GM19035 (cell line): Measurements from ENCODE around the gene DYNC1H1.

ENCODE experiments used
- ATAC-seq: cut with Tn5 transposase; IDR thresholded peaks from one replicate; pipeline ENCODE4 v1.9.1; 2021; ENCODE audit not compliant: unreplicated experiment

DYNC1H1 gene

DNA sequence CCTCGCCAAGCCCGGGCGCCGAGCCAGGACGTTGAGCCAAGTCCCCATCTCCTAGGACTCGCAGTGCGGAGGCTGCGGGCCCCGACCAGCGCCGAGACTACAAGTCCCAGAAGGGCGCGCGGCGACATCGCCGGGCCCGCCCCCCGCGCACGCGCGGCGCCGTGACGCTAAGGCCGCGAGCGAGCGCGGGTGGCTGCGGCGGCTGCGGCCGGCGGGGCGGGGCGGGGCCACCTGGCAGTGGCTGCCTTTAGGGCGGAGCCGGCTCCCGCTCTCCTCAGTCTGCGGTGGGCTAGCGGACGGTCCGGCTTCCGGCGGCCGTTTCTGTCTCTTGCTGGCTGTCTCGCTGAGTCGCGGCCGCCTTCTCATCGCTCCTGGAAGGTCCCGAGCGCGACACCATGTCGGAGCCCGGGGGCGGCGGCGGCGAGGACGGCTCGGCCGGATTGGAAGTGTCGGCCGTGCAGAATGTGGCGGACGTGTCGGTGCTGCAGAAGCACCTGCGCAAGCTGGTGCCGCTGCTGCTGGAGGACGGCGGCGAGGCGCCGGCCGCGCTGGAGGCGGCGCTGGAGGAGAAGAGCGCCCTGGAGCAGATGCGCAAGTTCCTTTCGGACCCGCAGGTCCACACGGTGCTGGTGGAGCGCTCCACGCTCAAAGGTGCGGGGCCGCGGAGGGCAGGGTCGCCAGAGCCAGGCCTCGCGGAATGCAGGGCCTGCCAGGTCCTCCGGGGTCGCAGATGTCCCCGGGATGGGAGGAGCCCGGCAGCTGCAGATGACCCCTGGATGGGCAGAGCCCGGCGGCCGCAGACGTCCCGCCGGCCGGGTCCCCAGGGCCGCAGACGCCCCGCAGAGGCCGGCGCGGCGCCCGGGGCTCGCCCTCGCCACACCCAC, at the start of gene DYNC1H1:
Gene DYNC1H1, plus strand, starts transcription at position 277 of the 884 bp plus-strand sequence. Its CDS starts 119 bp downstream, at position 396.
- peak; percentile 79 for ATAC-seq

DNA sequence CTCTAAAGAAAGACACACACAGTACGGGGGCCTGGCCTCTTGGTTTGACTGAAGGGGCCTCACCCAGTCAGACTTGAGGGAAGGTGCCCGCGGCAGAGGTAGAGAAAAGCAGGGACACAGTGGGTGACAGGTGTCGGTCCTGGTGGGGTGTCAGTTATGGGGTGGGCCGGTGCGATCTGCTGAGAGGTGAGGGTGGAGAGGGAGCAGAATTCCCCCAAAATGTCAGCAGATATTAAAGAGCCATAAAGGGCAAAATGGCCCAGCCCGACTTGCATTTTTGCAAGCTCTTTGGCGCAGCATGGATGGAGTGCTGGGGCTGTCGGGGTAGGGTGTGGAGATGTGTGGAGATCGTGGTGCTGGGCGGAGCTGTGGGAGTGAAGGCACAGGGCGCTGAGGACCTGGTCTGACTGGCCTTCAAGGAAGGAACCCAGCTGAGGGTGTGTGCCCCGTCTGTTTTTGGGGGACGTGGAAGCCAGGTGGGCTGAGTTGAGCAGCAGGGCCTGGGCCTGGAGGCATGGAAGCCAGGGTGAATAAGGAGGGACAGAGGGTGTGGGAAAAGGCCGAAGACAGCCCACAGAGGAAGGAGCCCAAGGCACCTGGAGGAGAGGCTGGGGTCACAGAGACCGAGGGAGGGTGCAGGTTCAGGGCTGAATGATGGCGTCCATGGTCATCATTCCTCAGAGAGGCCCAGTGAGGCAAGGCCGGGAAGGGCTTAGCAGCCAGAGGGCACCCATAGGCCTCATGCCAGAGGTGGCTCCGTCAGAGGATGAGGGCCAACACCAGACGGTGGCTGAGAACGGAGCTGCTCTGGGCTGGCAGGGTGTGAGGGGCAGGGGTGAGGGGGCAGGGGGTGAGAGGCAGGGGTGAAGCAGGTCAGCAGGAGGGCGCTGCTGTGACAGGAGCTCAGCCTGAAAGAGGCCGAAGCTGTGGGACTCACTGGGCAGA, 48.2 kb upstream of the DYNC1H1 start:
- ATAC-seq = no peak

DNA sequence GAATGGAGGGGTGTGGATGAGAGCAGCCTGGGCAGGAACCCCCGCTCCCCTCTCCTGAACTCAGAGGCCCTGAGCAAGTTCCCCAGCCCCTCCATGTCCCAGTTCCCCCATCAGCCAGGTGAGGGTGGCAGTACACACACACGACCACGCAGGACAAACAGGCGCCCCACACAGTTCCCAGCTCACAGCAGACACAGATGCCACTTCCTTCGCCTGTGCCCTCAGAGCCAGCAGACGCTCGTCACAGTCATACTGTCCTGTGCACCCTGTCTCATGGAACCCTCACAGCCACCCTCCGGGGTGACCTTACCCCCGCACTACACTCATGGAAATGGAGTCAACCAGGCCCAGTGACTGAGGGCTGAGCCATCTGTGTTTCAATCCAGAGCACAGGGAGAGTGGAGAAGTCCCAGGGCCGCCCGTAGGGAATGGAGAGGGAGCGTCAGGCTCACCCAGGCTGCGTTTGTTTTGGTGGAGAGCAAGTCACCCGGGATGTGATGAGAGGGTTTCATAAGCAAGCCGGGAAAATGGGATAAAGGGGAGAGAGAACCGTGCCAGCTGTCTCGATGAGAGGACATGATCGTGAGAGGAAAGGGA, 47.5 kb upstream of the DYNC1H1 start:
- ATAC-seq = no peak

DNA sequence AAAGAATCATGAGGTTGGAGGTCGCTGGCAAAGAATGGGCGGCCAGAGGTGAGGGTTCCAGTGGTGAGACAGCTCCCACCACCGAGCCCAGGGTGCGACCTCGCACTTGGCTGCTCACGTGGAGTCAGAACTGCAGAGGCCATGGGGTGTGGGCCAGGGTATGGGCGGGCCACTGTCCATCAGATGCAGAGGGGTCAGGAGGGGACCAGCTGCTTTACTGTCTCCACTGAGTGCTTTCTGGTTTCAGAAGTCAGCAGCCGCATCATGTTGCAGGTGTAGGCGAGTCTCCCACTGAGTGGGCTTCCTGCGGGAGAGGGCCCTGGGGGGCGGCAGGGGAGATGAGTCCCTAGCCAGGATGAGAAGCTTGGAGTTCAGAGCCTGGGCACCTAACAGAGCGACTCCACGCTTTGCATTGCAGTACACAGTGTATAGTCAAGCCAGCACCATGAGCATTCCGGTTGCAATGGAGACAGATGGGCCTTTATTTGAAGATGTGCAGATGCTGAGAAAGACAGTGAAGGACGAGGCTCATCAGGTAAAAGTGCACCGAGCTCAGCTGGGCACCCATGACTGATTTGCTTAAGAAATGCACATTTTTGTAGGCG, 46.9 kb upstream of the DYNC1H1 start:
- no peak for ATAC-seq

DNA sequence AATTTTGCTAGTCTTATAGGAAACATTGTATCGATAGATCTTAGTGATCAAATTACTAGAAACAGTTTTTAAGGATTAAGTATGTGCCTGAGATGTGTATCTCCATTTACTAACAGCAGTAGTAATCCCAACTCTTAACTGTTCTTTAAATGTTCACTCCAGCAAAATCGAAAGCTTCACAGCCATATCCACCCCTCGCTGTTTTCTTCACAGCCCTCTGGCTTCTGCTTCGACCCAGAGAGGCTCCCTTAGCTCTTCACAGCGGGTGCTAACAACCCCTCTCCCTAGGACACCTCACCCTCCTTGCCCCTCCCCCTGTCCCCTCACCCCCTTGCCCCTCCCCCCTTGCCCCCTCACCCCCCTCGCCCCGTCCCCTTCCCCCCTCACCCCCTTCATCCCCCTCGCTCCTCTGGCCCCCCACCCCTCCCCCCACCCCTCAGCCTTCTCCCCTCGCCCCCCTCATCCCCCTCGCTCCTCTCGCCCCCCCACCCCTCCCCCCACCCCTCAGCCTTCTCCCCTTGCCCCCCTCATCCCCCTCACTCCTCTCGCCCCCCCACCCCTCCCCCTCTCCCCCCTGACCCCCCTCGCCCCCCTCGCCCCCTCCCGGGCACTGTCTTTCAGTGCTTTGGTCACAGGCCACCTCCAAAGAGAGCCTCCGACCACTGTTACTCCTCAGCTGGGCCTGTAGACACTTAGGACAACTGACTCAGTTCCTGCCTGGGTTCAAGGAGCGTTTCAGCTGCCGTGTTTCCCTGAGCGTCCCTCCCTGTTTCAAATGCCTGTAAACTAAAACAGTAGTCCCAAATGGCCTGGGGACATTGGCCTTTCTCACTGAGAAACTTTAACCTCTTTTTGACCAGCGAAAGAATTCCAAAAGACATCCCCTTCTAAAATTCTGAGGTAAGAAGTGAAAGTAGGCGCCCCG, 46.0 kb upstream of the DYNC1H1 start:
- no peak for ATAC-seq

DNA sequence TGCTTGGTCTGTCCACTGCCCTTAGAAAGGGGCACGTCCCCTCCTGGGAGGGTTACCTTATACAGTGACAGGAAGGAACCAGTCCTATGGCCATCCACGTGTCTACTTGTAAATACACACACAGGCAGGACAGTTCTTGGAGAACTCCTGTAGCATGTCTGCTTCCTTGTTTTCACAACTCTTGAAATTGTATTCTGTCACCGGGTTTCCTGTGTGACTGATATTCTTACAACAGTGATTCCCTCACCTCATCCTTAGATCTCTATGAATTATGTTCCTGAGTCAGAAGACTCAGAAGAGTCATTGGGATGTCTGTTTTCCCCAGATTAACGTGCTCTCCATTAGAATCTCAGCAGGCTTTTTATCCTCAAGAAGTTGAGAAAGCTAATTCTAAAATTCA, 44.1 kb upstream of the DYNC1H1 start:
- ATAC-seq = no peak

DNA sequence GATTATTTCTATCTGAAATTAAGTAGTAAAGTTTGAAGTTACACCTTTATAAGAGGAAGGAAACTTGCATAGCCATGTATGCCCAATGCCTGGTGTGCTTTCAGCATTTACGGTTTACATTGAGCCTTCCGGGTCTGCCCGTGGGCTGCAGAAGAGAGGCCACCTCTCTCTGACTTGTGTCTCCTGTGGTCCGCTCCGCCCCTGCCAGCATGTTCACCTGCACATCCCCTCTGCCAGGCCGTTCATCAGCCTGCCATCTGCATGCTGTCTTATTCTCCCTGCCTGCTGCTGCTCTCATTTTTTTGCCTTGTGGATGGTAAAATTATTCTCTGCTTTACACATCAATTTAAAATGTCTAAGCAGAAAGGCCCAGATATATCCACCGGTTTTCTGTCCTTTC, 41.5 kb upstream of the DYNC1H1 start:
- ATAC-seq = no peak

DNA sequence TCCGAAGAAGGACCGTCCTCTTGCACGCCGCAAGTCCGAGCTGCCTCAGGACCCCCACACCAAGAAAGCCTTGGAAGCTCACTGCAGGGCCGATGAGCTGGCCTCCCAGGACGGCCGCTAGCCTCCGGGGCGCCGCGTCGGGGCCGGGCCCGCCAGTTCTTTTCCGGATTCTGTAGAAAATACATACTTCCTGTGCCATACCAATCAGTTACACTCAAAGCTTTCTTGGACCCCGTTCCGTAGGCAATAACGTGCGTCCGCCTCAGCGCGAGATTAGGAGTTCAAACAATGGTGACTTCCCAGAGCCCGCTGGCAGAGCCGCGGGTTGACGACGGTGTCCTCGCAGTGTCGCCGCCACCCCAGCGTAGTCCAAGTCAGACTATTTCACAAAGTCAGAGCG, 39.2 kb upstream of the DYNC1H1 start:
- ATAC-seq = no peak

DNA sequence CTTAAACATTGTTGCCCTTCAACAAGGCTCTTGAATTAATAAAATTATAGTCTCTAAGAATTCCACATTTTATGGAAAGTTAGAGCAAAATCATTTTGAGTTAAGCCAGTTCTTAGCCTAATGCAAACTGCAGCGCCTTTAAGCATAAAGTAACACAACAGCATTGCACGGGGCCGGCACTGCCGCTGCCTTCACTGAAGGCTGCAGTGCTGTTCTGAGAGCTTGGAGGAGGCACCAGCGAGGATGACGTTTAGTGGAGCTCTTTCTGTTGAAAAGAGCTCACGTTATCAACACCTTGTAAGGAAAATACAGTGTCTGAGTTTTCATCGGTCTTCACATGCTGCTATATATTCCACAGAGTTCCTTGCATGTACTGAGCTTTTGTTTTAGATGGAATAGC, 38.3 kb upstream of the DYNC1H1 start:
- ATAC-seq = no peak

DNA sequence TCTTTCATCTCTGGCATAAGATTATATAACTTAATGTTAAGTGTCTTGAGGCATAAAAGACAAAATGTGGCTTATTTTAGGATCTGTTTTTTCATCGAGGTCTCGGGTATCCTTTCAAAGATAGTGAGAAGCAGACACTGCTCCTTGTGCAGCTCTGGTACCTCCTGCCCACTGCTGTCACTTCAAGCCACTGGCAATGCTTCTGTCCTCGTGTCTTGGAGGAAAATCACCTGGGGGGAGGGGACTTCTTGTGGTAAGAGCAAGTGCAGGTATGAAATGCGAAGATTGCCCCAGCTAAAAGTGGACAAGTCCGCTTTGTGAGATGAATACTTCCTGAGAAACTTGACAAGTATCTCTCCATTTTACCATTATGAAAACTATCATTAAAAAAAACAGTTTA, 37.8 kb upstream of the DYNC1H1 start:
- ATAC-seq = no peak

DNA sequence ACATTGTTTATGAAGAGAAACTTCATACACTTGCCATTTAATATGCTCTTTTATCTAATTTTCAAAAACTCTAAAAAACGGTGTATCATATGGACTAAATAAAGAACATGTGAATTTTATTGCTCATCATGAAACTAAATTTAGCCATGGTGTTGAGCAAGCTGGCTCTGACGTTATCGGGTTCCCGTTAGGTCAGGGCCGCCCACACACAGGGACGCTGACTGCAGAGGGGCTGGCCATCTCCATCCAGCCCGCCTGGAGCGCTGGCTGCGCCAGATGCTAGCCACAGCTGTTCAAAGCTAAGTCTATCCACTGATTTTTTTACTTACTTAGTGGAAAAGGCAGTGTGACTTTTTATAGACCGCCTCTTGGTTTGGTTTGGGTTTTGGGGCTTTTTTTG, 36.5 kb upstream of the DYNC1H1 start:
- ATAC-seq = no peak

DNA sequence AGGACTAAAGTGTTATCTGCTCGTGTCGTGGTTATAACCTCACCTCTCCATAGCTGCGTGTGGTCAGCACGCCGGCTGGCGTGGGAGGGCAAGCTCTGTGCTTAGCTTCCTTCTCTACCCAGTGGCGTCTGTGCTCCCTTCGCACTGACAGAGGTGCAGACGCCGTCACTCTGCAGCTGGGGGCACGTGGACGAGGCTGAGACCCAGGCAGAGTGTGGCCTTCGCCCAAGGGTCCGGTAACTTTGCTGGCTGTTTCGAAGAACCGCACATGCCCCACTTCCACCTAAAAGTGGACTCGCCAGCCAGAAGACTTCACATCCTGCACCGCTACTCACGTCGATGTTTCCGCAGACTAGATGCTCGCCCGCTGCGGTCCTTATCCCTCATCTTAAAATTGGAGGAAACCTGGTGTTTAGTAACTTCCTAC, 35.9 kb upstream of the DYNC1H1 start:
- ATAC-seq = no peak

DNA sequence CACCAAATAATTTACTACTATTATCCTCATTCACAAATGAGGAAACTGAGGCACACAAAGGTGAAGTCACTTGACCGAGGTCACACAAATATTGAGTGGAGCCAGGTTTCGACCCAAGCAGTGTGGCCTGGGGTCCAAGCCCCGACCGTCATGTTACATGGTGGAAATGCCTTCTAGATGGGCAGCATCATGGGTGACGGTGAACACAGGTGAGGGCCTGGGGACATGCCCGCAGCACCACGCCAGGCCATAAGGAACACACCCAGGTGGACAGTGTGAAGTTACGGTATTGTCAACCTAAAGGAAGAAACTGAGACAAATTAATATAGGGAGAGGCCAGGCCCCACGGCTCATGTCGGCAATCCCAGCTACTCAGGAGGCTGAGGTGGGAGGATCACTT, 35.3 kb upstream of the DYNC1H1 start:
- ATAC-seq = no peak

DNA sequence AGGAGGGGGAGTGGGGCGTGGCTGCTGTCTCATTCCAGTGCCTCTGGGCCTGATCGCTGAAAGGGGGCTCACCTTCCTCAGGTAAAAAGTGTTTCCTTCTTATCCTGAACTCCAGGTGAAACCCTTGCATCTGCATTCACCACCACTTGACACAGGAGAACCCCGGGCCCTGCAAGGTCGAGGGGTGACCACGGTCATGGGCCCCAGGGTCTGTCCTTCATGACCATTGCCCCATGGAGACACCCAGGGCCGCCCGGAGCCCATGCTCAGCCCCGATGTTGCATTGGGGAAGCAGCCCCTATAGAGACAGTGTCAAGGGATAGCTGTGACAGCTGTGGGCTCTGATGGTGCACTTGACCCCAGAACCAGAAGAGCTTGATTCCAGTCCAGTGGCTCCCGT, 34.4 kb upstream of the DYNC1H1 start:
- no peak for ATAC-seq

DNA sequence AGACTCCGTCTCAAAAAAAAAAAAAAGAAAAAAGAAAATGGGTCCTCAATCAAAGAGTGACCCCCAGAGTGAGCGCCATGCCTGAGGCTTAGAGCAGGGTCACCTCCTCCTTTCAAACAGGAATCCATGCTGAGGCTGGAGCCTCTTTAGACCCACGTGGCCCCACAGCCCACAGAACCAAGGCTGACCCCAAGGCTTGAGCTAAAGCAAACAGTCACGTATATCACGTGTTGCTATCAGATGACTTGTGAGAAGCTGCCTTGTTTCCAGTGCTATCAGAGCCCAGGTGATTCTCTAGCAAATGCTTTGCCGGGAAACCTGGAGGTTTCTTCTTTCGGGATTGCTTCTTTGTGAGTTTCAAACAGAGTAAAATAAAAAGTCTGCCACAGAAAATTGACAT, 31.7 kb upstream of the DYNC1H1 start:
- no peak for ATAC-seq

DNA sequence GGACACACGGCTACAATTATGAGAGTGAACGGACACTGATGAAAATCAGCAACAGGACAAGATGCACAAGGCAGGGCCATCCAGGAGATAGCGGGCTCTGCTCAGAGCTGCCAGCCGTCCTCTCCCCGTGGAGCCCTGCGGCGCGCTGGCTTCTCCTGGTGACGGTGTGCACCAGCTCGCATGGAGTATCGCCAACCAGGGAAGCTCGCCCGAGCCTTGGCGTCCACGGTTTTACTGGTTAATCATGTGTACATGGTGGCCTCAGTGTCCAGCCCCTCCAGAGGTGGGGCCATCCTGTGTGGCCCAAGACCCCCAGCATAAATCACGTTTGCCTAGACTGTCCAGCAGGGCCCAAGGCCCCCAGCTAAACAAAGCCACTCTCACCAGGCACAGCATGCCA, 31.2 kb upstream of the DYNC1H1 start:
- ATAC-seq = no peak

DNA sequence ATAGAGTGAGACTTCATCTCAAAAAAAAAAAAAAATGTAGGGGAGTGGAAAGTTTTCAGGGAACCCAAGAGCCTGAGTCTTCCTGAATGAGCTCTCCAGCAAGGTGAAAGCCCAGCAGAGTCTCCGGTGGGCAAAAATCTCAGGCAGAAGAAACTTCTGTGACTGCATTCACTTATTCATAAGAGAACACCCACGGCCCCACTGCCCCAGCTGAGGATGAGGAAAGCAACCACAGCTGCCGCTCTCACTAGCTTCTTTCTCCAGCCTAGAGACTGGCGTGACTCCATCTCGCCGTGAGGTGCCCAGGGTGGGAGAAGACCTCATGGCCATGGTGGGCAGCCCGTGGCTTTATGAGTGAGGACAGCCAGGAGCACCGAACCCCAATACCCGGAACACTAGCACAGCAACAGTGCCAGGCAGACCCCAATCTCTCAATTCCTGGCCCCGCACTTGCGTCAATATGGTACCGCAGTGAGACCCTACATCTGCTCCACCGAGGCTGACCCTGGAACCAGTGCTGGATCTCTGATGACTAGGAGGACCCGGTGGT, 29.7 kb upstream of the DYNC1H1 start:
- no peak for ATAC-seq

DNA sequence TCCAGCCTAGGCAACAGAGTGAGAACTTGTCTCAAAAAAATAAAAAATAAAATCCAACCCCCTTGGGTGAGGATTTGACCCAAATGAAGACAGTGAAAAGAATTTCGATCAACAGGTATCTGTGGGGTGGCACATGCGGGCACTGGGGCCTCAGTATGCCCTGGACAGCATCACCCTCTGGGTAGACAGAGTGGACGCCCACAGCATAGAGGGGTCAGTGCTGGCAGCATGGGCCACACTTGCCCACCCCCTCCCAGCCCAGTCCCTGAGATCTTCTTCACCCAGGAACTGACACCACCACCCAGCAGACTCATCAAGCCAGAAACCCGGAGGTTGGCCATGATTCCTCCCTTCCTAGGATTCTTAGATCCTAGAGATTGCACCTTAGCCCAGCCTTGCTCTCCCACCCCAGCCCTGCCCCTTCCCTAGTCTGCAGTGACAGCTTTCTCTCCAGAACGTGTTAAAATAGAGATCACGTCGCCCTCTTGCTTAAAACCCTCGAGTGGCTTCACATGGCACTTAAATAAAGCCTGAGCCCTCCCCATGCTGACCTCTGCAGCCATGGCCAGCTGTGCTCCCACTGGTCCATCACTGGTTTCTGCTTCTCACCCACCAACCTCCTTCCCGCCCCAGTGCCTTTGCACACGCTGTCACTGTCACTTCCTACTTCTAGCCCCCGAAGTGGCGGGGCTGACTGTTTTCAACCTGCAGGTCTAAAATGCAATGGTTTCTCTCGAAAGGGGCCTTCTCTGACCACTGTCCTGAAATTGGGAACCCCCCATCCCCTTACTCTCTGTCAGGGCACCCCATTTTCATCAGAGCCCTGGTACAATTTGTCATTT, 26.2 kb upstream of the DYNC1H1 start:
- ATAC-seq = no peak

DNA sequence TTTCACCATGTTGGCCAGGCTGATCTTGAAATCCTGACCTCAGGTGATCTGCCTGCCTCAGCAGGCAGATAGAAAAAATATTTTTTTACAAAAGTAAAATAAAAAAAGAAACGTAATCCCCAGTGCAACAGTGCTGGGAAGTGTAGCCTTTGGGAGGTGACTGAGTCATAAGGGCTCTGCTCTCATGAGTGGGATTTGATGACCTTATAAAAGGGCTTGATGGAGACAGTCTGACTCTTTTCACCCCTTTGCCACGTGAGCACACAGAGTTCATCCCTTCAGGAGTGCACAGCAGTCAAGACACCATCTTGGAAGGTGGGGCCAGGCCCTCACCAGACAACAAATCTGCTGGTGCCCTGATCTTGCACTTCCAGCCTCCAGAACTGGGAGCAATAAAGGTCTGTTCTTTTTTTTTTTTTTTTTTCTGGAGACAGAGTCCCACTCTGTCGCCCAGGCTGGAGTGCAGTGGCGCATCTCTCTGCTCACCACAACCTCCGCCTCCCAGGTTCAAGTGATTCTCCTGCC, 24.7 kb upstream of the DYNC1H1 start:
- no peak for ATAC-seq
